Measurements from ENCODE around the gene LSAMP.

DNA sequence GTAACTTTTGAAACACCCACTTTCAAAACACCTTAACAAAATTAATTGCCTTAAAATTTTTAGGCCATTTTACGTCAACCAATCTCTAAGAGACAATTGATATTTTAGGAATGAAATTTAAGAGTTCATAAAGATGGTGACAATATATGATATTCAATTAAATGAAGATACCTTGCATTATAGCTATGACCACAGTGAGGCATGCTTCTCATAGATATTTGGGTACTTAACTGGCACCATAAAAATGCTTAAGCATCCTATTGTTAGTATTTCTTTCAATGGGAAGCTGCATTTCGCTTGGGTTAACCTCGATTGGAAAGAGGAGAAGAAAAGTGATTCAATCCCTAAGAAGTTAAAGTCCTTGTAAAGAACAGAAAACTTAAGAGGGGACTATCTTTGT is 613.0 kb downstream of the LSAMP start:
- TF ChIP-seq, protein P1, sequence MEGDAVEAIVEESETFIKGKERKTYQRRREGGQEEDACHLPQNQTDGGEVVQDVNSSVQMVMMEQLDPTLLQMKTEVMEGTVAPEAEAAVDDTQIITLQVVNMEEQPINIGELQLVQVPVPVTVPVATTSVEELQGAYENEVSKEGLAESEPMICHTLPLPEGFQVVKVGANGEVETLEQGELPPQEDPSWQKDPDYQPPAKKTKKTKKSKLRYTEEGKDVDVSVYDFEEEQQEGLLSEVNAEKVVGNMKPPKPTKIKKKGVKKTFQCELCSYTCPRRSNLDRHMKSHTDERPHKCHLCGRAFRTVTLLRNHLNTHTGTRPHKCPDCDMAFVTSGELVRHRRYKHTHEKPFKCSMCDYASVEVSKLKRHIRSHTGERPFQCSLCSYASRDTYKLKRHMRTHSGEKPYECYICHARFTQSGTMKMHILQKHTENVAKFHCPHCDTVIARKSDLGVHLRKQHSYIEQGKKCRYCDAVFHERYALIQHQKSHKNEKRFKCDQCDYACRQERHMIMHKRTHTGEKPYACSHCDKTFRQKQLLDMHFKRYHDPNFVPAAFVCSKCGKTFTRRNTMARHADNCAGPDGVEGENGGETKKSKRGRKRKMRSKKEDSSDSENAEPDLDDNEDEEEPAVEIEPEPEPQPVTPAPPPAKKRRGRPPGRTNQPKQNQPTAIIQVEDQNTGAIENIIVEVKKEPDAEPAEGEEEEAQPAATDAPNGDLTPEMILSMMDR (IDR thresholded peaks at IDR 0.05): no peak; the same call in 1 of the 2 replicates
- TF ChIP-seq, protein P2, sequence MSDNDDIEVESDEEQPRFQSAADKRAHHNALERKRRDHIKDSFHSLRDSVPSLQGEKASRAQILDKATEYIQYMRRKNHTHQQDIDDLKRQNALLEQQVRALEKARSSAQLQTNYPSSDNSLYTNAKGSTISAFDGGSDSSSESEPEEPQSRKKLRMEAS (IDR thresholded peaks at IDR 0.05; ENCODE audit: low read depth): no peak
- no peak for TF ChIP-seq YY1 (IDR thresholded peaks at IDR 0.05; ENCODE audit: low read depth)

Measured in SK-N-SH (cell line).